MM.1S (cell line): ENCODE data around the gene PGF.

Experiments used
- EZH2phosphoT487 ChIP-seq: fragments of 300-600 bp; sonication (generic); IDR thresholded peaks from 2 replicates; pipeline ENCODE4 v1.6.1; 2018; ENCODE audit warnings: antibody characterized with exemption, low read length
- TF ChIP-seq, protein P1 (sequence below): fragments of 300-600 bp; sonication (generic); IDR thresholded peaks from 2 replicates; pipeline ENCODE4 v1.5.1; 2016; ENCODE audit warnings: antibody characterized with exemption, low read length, mixed read lengths

GRCh38 chr14:74896400-74896799 is 59.0 kb downstream of the PGF start:
- TF ChIP-seq, protein P1, sequence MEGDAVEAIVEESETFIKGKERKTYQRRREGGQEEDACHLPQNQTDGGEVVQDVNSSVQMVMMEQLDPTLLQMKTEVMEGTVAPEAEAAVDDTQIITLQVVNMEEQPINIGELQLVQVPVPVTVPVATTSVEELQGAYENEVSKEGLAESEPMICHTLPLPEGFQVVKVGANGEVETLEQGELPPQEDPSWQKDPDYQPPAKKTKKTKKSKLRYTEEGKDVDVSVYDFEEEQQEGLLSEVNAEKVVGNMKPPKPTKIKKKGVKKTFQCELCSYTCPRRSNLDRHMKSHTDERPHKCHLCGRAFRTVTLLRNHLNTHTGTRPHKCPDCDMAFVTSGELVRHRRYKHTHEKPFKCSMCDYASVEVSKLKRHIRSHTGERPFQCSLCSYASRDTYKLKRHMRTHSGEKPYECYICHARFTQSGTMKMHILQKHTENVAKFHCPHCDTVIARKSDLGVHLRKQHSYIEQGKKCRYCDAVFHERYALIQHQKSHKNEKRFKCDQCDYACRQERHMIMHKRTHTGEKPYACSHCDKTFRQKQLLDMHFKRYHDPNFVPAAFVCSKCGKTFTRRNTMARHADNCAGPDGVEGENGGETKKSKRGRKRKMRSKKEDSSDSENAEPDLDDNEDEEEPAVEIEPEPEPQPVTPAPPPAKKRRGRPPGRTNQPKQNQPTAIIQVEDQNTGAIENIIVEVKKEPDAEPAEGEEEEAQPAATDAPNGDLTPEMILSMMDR, result no peak
- TF ChIP-seq EZH2phosphoT487, result no peak
